ENCODE measurements around the gene CXCL17. TPM values are rescaled to one million over a fixed set of nuclear protein-coding genes. Genes with fewer than 3 reads are reported as not detected.

CXCL17 gene
- total and polyA plus RNA-seq, 10 donors, result 0.11 to 0.19 (median 0.12) TPM; not detected in 7

GRCh38 chr19:42436006-42436405 lies 6.7 kb downstream of the CXCL17 start:
- no peaks in the 10 kb centered on the region for H3K9me3 ChIP-seq
- no peaks in the 10 kb centered on the region for H3K27me3 ChIP-seq (replicated peaks in 1 of 7)
- peaks cover 7 to 36% (median 25%) of the 10 kb centered on the region in 6 donors for H3K4me1 ChIP-seq
- H3K27ac ChIP-seq, result no peak overlapping the region
- DNase-seq, result no peak
- no peaks in the 10 kb centered on the region for H3K36me3 ChIP-seq
- TF ChIP-seq POLR2A (IDR thresholded peaks at IDR 0.05) (no peak), POLR2AphosphoS5 (IDR thresholded peaks at IDR 0.05) (no peak)
- TF ChIP-seq, protein P1, sequence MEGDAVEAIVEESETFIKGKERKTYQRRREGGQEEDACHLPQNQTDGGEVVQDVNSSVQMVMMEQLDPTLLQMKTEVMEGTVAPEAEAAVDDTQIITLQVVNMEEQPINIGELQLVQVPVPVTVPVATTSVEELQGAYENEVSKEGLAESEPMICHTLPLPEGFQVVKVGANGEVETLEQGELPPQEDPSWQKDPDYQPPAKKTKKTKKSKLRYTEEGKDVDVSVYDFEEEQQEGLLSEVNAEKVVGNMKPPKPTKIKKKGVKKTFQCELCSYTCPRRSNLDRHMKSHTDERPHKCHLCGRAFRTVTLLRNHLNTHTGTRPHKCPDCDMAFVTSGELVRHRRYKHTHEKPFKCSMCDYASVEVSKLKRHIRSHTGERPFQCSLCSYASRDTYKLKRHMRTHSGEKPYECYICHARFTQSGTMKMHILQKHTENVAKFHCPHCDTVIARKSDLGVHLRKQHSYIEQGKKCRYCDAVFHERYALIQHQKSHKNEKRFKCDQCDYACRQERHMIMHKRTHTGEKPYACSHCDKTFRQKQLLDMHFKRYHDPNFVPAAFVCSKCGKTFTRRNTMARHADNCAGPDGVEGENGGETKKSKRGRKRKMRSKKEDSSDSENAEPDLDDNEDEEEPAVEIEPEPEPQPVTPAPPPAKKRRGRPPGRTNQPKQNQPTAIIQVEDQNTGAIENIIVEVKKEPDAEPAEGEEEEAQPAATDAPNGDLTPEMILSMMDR (IDR thresholded peaks at IDR 0.05 in 8 of 11, conservative IDR thresholded peaks at IDR 0.05 in 3 of 11), result no peak
- WGBS, 5 donors, result 70 to 91% (median 76%) methylated on average over 3 of the region's 3 CpGs
- no peak overlapping the region for H3K4me3 ChIP-seq
- intact Hi-C loops (cut with DNase I; ENCODE audit: low total_unique reads), result no loop called here

GRCh38 chr19:42435316-42435715 lies 7.4 kb downstream of the CXCL17 start:
- Histone ChIP-seq H3K4me3 (no peak overlapping the region), H3K27me3 (replicated peaks in 1 of 7) (no peaks in the 10 kb centered on the region), H3K4me1 (peaks cover 3 to 29% (median 18%) of the 10 kb centered on the region in 6 donors), H3K36me3 (no peaks in the 10 kb centered on the region), H3K27ac (no peak overlapping the region), H3K9me3 (no peaks in the 10 kb centered on the region)
- 94 to 98% (median 98%) methylated on average over 6 of the region's 6 CpGs for WGBS, 5 donors
- intact Hi-C loops (cut with DNase I; ENCODE audit: low total_unique reads), result no loop called here
- TF ChIP-seq POLR2AphosphoS5 (IDR thresholded peaks at IDR 0.05) (no peak), POLR2A (IDR thresholded peaks at IDR 0.05) (no peak)
- TF ChIP-seq, protein P1 (IDR thresholded peaks at IDR 0.05 in 8 of 11, conservative IDR thresholded peaks at IDR 0.05 in 3 of 11), result no peak
- DNase-seq, result no peak

DNA sequence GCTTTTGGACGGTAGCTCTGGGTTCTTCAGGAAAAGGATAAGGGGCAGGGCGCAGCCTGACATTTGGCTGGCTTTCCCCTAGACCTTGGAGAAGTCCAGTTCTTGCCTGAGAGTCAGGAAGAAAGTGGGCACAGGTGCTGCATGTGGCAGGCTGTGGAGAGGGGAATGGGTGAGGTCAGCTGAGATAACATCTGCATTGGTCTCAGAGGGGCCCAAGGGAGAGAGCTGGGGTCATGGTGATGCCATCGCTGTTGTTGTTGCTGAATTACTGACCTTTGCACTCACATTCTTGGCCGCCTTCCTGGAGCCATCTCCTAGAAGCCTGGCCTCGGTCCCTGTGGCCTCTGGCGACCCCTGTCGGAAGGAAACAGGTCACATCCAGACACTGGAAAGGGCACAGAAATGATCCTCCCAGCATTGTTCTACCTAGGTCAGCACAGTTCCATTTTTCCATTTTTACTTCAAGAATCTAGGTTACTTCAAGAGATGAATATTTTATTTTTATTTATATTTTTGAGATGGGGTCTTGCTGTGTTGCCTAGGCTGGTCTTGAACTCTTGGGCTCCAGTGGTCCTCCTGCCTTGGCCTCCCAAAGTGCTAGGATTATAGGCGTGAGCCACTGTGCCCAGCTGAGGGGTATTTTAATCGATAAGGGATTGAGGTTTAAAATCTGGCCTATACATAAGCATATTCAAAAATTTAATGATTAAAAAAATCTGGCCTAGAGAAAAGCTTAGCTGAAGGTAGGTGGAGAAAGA lies 9.1 kb downstream of the CXCL17 start:
- TF ChIP-seq, protein P1 (IDR thresholded peaks at IDR 0.05 in 8 of 11, conservative IDR thresholded peaks at IDR 0.05 in 3 of 11), result peak; percentile 20 to 78 (median 57)
- TF ChIP-seq POLR2AphosphoS5 (IDR thresholded peaks at IDR 0.05) (peak; percentile 14 to 74 (median 70)), POLR2A (IDR thresholded peaks at IDR 0.05) (no peak)
- 30 to 62% (median 45%) methylated on average over 9 of the region's 9 CpGs for WGBS, 5 donors
- peak; percentile 89 for DNase-seq
- Histone ChIP-seq H3K27ac (peak overlapping the region in 7 of 8 donors; percentile 43 to 76 (median 72)), H3K27me3 (replicated peaks in 1 of 7) (no peaks in the 10 kb centered on the region), H3K9me3 (no peaks in the 10 kb centered on the region), H3K36me3 (no peaks in the 10 kb centered on the region), H3K4me3 (no peak overlapping the region), H3K4me1 (peaks cover 0 to 23% (median 14%) of the 10 kb centered on the region in 6 donors)
- intact Hi-C loops (cut with DNase I; ENCODE audit: low total_unique reads), result no loop called here

DNA sequence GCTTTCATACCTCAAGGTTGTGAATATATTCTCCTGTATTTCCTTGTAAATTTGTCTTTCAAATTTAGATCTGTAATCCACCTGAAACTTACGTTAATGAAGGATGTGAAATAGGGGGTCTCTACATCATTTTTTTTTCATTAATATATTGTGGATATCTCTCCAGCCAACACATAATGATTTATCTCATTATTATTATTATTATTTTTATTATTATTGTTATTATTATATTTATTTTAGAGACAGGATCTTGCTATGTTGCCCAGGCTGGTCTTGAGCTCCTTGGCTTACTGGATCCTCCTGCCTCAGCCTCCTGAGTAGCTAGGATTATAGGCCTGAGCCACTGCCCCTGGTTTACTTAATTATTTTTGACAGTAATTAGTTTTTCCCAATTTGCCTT lies 11.3 kb downstream of the CXCL17 start:
- DNase-seq, result no peak
- no peaks in the 10 kb centered on the region for H3K27me3 ChIP-seq (replicated peaks in 1 of 7)
- WGBS, 5 donors, result 79 to 95% (median 93%) methylated on average over 1 of the region's 1 CpG
- no peaks in the 10 kb centered on the region for H3K36me3 ChIP-seq
- peaks cover 0 to 19% (median 14%) of the 10 kb centered on the region in 6 donors for H3K4me1 ChIP-seq
- H3K27ac ChIP-seq, result no peak overlapping the region
- H3K4me3 ChIP-seq, result no peak overlapping the region
- TF ChIP-seq, protein P1 (IDR thresholded peaks at IDR 0.05 in 8 of 11, conservative IDR thresholded peaks at IDR 0.05 in 3 of 11), result no peak
- TF ChIP-seq POLR2A (IDR thresholded peaks at IDR 0.05) (no peak), POLR2AphosphoS5 (IDR thresholded peaks at IDR 0.05) (no peak)
- H3K9me3 ChIP-seq, result no peaks in the 10 kb centered on the region
- intact Hi-C loops (cut with DNase I; ENCODE audit: low total_unique reads), result no loop called here
